HL-60 (cell line): Measurements from ENCODE around the gene NFATC1.

Source experiments
- DNase-seq, 2 experiments: peaks; one replicate each; pipeline ENCODE4 v3.0.0-alpha.2; 2010 to 2020; ENCODE audit warnings: low read depth in 1 of 2, low spot score in 1 of 2
- H3K27ac ChIP-seq: fragments of 250-450 bp; sonication (Bioruptor Pico); replicated peaks from 2 replicates; pipeline ENCODE4 v1.5.1; 2020; ENCODE audit warnings: mild to moderate bottlenecking, moderate library complexity
- H3K27me3 ChIP-seq: fragments of 250-450 bp; sonication (Bioruptor Pico); 2 replicates; pipeline ENCODE4 v1.5.1; 2021; ENCODE audit warnings: mild to moderate bottlenecking, moderate library complexity; ENCODE audit not compliant: insufficient read depth, poor library complexity, severe bottlenecking
- H3K4me3 ChIP-seq: replicated peaks from 2 replicates; pipeline ENCODE4 v1.5.1; 2011; ENCODE audit warnings: mild to moderate bottlenecking, control low read depth, low read length; ENCODE audit not compliant: insufficient read depth
- CTCF ChIP-seq: IDR thresholded peaks from one replicate; pipeline ENCODE4 v1.5.1; 2011; ENCODE audit warnings: low read length, control low read depth, inconsistent platforms; ENCODE audit not compliant: insufficient read depth
- GABPA ChIP-seq: IDR thresholded peaks from 2 replicates; pipeline ENCODE4 v1.6.1; 2012; ENCODE audit warnings: low read depth
- POLR2AphosphoS5 ChIP-seq: IDR thresholded peaks from 2 replicates; pipeline ENCODE4 v1.6.1; 2012; ENCODE audit warnings: low read depth
- REST ChIP-seq: IDR thresholded peaks from 2 replicates; pipeline ENCODE4 v1.6.1; 2012; ENCODE audit warnings: low read depth; ENCODE audit not compliant: insufficient replicate concordance
- SPI1 ChIP-seq: IDR thresholded peaks from 2 replicates; pipeline ENCODE4 v1.6.1; 2012; ENCODE audit warnings: low read depth, mild to moderate bottlenecking, borderline replicate concordance

Gene NFATC1

GRCh38 chr18:79478484-79479115, 82.9 kb downstream of the NFATC1 start:
- TF ChIP-seq CTCF (no peak), GABPA (no peak), POLR2AphosphoS5 (no peak), SPI1 (no peak), REST (no peak)
- Histone ChIP-seq H3K27me3 (no peaks in the 10 kb centered on the region), H3K27ac (no peak overlapping the region), H3K4me3 (no peak overlapping the region)
- DNase-seq = no peak

GRCh38 chr18:79479116-79479760, 83.5 kb downstream of the NFATC1 start:
- Histone ChIP-seq H3K27me3 (no peaks in the 10 kb centered on the region), H3K27ac (no peak overlapping the region), H3K4me3 (no peak overlapping the region)
- no peak for TF ChIP-seq REST
- TF ChIP-seq CTCF = no peak
- TF ChIP-seq POLR2AphosphoS5 = no peak
- TF ChIP-seq SPI1 = no peak
- no peak for TF ChIP-seq GABPA
- DNase-seq = no peak

- no peak overlapping the region for H3K27ac ChIP-seq
- TF ChIP-seq GABPA (no peak), SPI1 (no peak), POLR2AphosphoS5 (no peak), CTCF (no peak), REST (no peak)
Measured at GRCh38 chr18:79479761-79480161, 84.0 kb downstream of the NFATC1 start.

More at GRCh38 chr18:79479761-79480161, 84.0 kb downstream of the NFATC1 start:
- no peaks in the 10 kb centered on the region for H3K27me3 ChIP-seq
- no peak for DNase-seq
- H3K4me3 ChIP-seq = no peak overlapping the region
